SK-N-SH treated with all-trans-retinoic acid at 6 μM for 48 hours (cell line): Measurements from ENCODE around the gene SMARCA2.

Experiments used
- ATAC-seq: fragments of 200-7000 bp; cut with Tn5 transposase; 3 replicates; pipeline ENCODE4 v1.9.1; 2020; ENCODE audit warnings: mild to moderate bottlenecking, moderate library complexity
- ARNTL ChIP-seq: fragments of 450-650 bp; formaldehyde crosslinking; IDR thresholded peaks from 2 replicates; pipeline ENCODE4 v1.5.0; 2020; ENCODE audit warnings: low read depth, mild to moderate bottlenecking, moderate library complexity, borderline replicate concordance
- BACH2 ChIP-seq: fragments of 250-450 bp; sonication (Bioruptor Pico); IDR thresholded peaks from 2 replicates; pipeline ENCODE4 v1.9.0; 2021; ENCODE audit warnings: mild to moderate bottlenecking, borderline replicate concordance
- CREB5 ChIP-seq: fragments of 250-450 bp; sonication (Bioruptor Pico); IDR thresholded peaks from 2 replicates; pipeline ENCODE4 v1.5.1; 2020; ENCODE audit warnings: low read depth, mild to moderate bottlenecking, moderate library complexity
- CSRNP3 ChIP-seq: fragments of 250-450 bp; sonication (Bioruptor Pico); IDR thresholded peaks from 2 replicates; pipeline ENCODE4 v1.5.1; 2021; ENCODE audit warnings: mild to moderate bottlenecking, moderate library complexity
- ESRRG ChIP-seq: fragments of 250-450 bp; sonication (Bioruptor Pico); IDR thresholded peaks from 2 replicates; pipeline ENCODE4 v1.6.1; 2021; ENCODE audit warnings: mild to moderate bottlenecking
- GLIS3 ChIP-seq: fragments of 250-450 bp; sonication (Bioruptor Pico); IDR thresholded peaks from 2 replicates; pipeline ENCODE4 v1.5.0; 2020; ENCODE audit warnings: mild to moderate bottlenecking, moderate library complexity
- ISL1 ChIP-seq: fragments of 250-450 bp; sonication (Bioruptor Pico); IDR thresholded peaks from 2 replicates; pipeline ENCODE4 v2.1.2; 2022; ENCODE audit warnings: mild to moderate bottlenecking, moderate library complexity
- POU6F1 ChIP-seq: fragments of 250-450 bp; sonication (Bioruptor Pico); IDR thresholded peaks from 2 replicates; pipeline ENCODE4 v1.8.0; 2021; ENCODE audit warnings: low read depth, mild to moderate bottlenecking, moderate library complexity, borderline replicate concordance
- PPARA ChIP-seq: fragments of 250-450 bp; sonication (Bioruptor Pico); IDR thresholded peaks from 2 replicates; pipeline ENCODE4 v1.5.0; 2020; ENCODE audit warnings: mild to moderate bottlenecking, borderline replicate concordance
- RARB ChIP-seq: fragments of 250-450 bp; sonication (Bioruptor Pico); IDR thresholded peaks from 2 replicates; pipeline ENCODE4 v1.8.0; 2021; ENCODE audit warnings: mild to moderate bottlenecking, moderate library complexity
- SNAI2 ChIP-seq: fragments of 250-450 bp; sonication (Bioruptor Pico); IDR thresholded peaks from 2 replicates; pipeline ENCODE4 v1.5.0; 2020; ENCODE audit warnings: mild to moderate bottlenecking, moderate library complexity
- TCF4 ChIP-seq: fragments of 250-450 bp; sonication (Bioruptor Pico); IDR thresholded peaks from 2 replicates; pipeline ENCODE4 v1.8.0; 2021; ENCODE audit warnings: mild to moderate bottlenecking, moderate library complexity, borderline replicate concordance
- TOX ChIP-seq: fragments of 250-450 bp; sonication (Bioruptor Pico); IDR thresholded peaks from 2 replicates; pipeline ENCODE4 v1.8.0; 2021; ENCODE audit warnings: mild to moderate bottlenecking, moderate library complexity, borderline replicate concordance
- ZC3H10 ChIP-seq: fragments of 250-450 bp; sonication (Bioruptor Pico); IDR thresholded peaks from 2 replicates; pipeline ENCODE4 v1.5.1; 2021; ENCODE audit warnings: mild to moderate bottlenecking, moderate library complexity
- ZFP3 ChIP-seq: fragments of 250-450 bp; sonication (Bioruptor Pico); IDR thresholded peaks from 2 replicates; pipeline ENCODE4 v1.5.0; 2020; ENCODE audit warnings: mild to moderate bottlenecking, moderate library complexity
- ZFP30 ChIP-seq: fragments of 450-650 bp; formaldehyde crosslinking; IDR thresholded peaks from 2 replicates; pipeline ENCODE4 v1.5.0; 2022; ENCODE audit warnings: mild to moderate bottlenecking, moderate library complexity
- ZNF565 ChIP-seq: fragments of 450-650 bp; formaldehyde crosslinking; conservative IDR thresholded peaks from 2 replicates; pipeline ENCODE4 v1.5.0; 2020; ENCODE audit warnings: low read depth, mild to moderate bottlenecking, moderate library complexity
- ZNF70 ChIP-seq: fragments of 450-650 bp; formaldehyde crosslinking; IDR thresholded peaks from 2 replicates; pipeline ENCODE4 v1.5.0; 2020; ENCODE audit warnings: mild to moderate bottlenecking, moderate library complexity

SMARCA2 gene

GRCh38 chr9:2198956-2199635 is 183.9 kb downstream of the SMARCA2 start:
- ATAC-seq, result no peak
- no peak for TF ChIP-seq ZFP3 (CRISPR knock-in tag)
- TF ChIP-seq CREB5 (CRISPR knock-in tag), result no peak
- TF ChIP-seq ZC3H10, result no peak
- no peak for TF ChIP-seq RARB (CRISPR knock-in tag)
- TF ChIP-seq PPARA (CRISPR knock-in tag), result no peak
- no peak for TF ChIP-seq TOX (CRISPR knock-in tag)
- TF ChIP-seq ZNF565 (CRISPR knock-in tag), result no peak
- TF ChIP-seq TCF4 (CRISPR knock-in tag), result no peak
- no peak for TF ChIP-seq BACH2 (CRISPR knock-in tag)
- no peak for TF ChIP-seq ISL1
- no peak for TF ChIP-seq ESRRG (CRISPR knock-in tag)
- TF ChIP-seq ZFP30 (CRISPR knock-in tag), result no peak
- no peak for TF ChIP-seq ARNTL
- no peak for TF ChIP-seq POU6F1 (CRISPR knock-in tag)
- TF ChIP-seq, all 23 proteins: peak for 0

GRCh38 chr9:2199999-2200796 is 185.1 kb downstream of the SMARCA2 start:
- no peak for ATAC-seq
- TF ChIP-seq CSRNP3 (no peak), CREB5 (CRISPR knock-in tag) (no peak), RARB (CRISPR knock-in tag) (no peak), ESRRG (CRISPR knock-in tag) (no peak), ARNTL (no peak)

- TF ChIP-seq TOX (CRISPR knock-in tag), result no peak
- no peak for TF ChIP-seq ESRRG (CRISPR knock-in tag)
- no peak for TF ChIP-seq TCF4 (CRISPR knock-in tag)
- TF ChIP-seq BACH2 (CRISPR knock-in tag), result no peak
- TF ChIP-seq SNAI2 (CRISPR knock-in tag), result no peak
- no peak for TF ChIP-seq RARB (CRISPR knock-in tag)
- ATAC-seq, result no peak
Observed at GRCh38 chr9:2208465-2208864, 193.3 kb downstream of the SMARCA2 start.

GRCh38 chr9:2208991-2209390 is 193.8 kb downstream of the SMARCA2 start:
- TF ChIP-seq SNAI2 (CRISPR knock-in tag) (no peak), BACH2 (CRISPR knock-in tag) (no peak), CSRNP3 (no peak), TOX (CRISPR knock-in tag) (no peak), POU6F1 (CRISPR knock-in tag) (no peak), PPARA (CRISPR knock-in tag) (no peak), ISL1 (no peak), ZC3H10 (no peak), GLIS3 (CRISPR knock-in tag) (no peak), ZNF70 (CRISPR knock-in tag) (no peak), ESRRG (CRISPR knock-in tag) (no peak), ARNTL (no peak)
- no peak for ATAC-seq
